H1 (cell line): ENCODE results near the gene CYB561D2. TPM values are rescaled to one million over a fixed set of nuclear protein-coding genes. Genes with fewer than 3 reads are reported as not detected.

Source experiments
- polyA plus RNA-seq, 7 experiments: library from polyadenylated mRNA; depleted of rRNA in 3 of 7; stranded (reverse) in 5 of 7; unstranded in 2 of 7; fragments of >200 nt in 5 of 7; fragments of 200-250 nt in 2 of 7; gene quantifications; 1 replicate in 5 of 7; 2 replicates in 1 of 7; 4 replicates in 1 of 7; pipeline versions ENCODE4 v1.2.1 to v1.2.3, GENCODE V29; 2011 to 2013; ENCODE audit warnings: missing spikeins in 2 of 7, mixed read lengths in 2 of 7
- total RNA-seq: library from RNA; stranded (reverse); fragmentation: NEBNext Ultra II Directional; extraction: Animal tissue kit (Norgen Biotek cat#: 25700); gene quantifications from 2 replicates; pipeline ENCODE4 v1.2.1, GENCODE V29; 2021
- TF ChIP-seq, protein P1 (sequence below): IDR thresholded peaks from 2 replicates; pipeline ENCODE4 v1.6.1; 2011; ENCODE audit warnings: low read length, improper control_type of control experiment

CYB561D2 gene
- total and polyA plus RNA-seq, 2 of the 8 experiments (the other 6 are each of a cell fraction or from before 2014, with no cell fraction given): 9.8 to 34.0 TPM

DNA sequence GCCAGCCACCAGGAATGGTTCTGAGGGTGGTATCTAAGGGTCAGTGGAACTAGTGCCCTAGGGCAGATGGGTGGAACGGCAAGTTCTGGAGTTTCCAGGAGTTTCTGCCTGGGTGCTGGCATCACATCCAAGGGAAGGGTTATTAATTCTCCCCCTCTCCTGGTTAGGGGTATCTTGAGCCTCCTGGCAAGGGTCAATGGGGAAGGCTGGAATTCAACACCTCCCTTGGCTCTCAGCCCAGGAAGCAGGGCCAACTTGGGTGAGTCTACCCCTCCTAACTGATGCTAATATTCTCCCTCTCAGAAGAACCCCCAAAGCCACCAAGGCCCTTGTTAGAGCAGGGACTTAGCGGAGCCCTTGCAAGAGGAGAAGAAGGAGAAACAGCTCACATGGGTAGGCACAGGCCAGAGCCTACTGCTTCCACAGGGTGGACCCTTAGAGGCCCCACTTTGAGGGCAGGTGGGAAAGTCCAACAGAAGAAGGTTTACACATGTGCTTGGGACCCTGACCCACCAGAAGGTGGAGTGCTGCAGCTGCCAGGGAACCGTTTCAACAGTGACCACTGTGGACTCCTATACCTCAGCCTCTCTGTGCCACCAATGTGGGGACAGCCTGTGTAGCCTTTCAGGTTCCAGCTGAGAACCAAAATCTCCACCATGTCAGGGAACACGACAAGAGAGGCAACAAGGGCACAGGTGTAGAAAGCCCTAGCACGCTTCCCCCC is 5.3 kb downstream of the CYB561D2 start (continued):
- TF ChIP-seq, protein P1, sequence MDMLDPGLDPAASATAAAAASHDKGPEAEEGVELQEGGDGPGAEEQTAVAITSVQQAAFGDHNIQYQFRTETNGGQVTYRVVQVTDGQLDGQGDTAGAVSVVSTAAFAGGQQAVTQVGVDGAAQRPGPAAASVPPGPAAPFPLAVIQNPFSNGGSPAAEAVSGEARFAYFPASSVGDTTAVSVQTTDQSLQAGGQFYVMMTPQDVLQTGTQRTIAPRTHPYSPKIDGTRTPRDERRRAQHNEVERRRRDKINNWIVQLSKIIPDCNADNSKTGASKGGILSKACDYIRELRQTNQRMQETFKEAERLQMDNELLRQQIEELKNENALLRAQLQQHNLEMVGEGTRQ: no peak
- TF ChIP-seq, all 59 proteins: peak for 2
